DND-41 (cell line): ENCODE measurements around the gene POU6F1.

Experiments
- CTCF ChIP-seq: IDR thresholded peaks from 2 replicates; pipeline ENCODE4 v1.5.1; 2012; ENCODE audit warnings: borderline replicate concordance, low read length, moderate library complexity, mild to moderate bottlenecking; ENCODE audit not compliant: poor library complexity, severe bottlenecking; ENCODE audit errors: extremely low read depth
- EZH2 ChIP-seq: IDR thresholded peaks from 3 replicates; pipeline ENCODE4 v1.6.1; 2012; ENCODE audit warnings: borderline replicate concordance, low read depth, mild to moderate bottlenecking, moderate library complexity, low read length, inconsistent platforms; ENCODE audit not compliant: severe bottlenecking

GRCh38 chr12:51183816-51184215 is 34.0 kb downstream of the POU6F1 start:
- TF ChIP-seq CTCF, result no peak
- TF ChIP-seq EZH2, result no peak
